Measurements from ENCODE around the gene EPX. TPM values are rescaled to one million over a fixed set of nuclear protein-coding genes. Genes with fewer than 3 reads are reported as not detected.

EPX gene
- total RNA-seq, 1 experiment from 2014 or later = not detected

DNA sequence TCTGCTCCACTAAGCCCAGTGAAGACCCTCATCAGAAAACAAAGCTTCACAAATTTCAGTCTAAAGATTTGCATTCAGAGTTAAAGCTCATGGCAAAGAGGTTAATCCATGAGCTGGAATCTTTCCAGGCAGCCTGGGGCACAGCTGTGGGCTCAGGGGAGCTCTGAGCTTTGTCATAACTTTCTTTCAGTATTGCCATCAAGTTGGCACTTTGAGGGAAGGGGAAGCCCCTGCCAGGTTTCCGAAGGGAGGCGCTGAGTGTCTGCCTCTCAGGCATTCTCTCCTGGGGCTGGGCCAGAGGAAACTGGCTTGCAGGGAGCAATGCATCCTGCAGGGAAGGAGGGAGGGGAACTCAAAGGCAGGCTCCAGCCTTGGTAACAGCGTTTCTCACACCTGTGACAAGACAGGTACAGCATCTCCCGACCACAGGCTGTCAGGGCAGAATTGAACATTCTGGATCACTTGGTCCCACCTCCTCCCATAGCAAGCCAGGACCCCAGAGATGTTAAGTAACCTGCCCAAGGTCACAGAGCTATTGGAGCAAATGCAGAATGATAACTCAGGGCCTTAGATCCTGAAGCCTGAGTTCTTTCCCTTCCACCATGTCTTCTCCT is 49.8 kb downstream of the EPX start:
- DNase-seq (ENCODE audit: low read depth, low spot score) = no peak
- in situ Hi-C loops (cut with HindIII; ENCODE audit: low pct_unique_long_range_greater_than_20kb, low sequenced_read_pairs) = no loop called here

DNA sequence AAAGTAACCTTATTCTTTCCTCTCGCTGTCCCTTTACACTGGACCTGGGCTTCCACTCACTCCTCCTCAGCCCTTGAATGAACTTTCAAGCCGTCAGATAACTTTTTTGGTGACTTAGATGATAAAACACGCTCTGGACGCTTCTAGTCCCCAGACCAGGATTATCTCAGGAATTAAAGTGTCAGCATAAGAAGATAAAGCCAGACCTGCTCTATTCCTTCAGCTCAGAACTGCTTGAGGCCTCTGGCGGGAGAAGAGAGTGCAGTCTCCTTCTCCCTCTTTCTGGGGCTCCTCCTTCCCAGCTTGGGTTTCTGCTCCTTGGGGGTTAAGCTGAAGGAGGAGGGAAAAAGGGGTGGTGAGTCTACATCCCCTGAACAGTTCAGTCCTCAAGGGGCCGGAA is 52.4 kb downstream of the EPX start:
- in situ Hi-C loops (cut with HindIII; ENCODE audit: low pct_unique_long_range_greater_than_20kb, low sequenced_read_pairs) = no loop called here
- DNase-seq (ENCODE audit: low read depth, low spot score) = no peak

DNA sequence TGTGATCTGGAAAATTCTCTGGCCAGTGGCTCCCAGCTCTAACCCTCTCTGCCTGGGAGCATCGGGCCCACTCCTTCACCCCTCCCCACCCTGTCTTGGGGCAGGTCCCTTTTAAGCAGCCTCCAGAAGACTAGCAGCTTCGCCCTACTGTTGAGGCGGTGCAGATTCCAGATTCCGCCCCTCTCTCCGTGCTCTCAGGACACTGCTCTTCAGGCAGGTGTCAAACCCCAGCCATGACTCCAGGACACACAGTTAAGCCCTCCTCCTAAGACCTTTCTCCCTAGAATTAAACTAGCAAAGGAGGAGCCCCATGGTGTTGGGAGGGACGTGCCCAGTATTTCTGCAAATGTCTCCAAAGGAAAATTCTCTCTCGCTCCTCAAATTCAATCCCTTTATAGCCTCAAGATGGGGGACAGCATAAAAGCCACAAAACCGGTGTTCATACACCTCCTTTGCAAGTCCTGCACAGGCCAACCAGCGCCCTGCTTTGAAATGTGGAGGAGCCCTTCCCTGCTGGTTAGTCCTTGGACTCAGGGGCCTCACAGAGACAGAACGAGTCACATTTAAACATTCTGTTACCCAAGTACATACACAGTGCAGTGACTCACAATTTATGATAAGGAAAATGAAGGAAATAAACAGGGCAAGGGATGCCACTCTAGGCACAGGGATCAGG is 53.0 kb downstream of the EPX start:
- in situ Hi-C loops (cut with HindIII; ENCODE audit: low pct_unique_long_range_greater_than_20kb, low sequenced_read_pairs) = no loop called here
- DNase-seq (ENCODE audit: low read depth, low spot score) = no peak

DNA sequence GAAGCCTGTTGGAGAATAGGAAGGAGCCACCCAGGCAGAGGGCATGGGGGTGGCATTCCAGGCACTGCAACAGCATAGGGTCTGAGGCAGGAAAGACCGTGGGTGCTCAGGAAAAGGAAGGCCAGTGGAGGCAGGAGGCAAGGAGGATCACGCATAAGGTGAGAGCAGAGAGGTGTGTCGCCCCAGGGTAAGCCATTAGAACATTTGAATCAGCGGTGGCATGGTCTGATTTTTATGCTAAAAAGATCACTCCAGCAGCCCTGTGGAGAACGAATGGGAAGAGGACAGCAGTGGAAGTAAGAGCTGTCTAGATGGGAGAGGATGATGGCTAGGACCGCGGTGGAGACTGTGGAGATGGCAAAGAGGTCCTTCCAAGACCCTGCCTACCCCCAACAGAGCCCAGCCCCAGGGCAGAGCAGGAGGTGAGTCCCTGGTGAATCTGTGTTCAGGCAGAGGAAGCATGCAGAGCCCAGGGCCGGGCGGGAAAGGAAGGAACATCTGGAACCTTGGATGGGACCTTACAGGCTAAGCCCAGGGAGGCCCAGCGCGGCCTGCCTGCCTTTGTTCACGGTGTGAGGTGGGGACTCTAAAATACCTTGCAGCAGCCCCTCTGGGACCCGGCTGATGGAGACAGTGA is 53.7 kb downstream of the EPX start:
- in situ Hi-C loops (cut with HindIII; ENCODE audit: low pct_unique_long_range_greater_than_20kb, low sequenced_read_pairs) = no loop called here
- DNase-seq (ENCODE audit: low read depth, low spot score) = no peak

DNA sequence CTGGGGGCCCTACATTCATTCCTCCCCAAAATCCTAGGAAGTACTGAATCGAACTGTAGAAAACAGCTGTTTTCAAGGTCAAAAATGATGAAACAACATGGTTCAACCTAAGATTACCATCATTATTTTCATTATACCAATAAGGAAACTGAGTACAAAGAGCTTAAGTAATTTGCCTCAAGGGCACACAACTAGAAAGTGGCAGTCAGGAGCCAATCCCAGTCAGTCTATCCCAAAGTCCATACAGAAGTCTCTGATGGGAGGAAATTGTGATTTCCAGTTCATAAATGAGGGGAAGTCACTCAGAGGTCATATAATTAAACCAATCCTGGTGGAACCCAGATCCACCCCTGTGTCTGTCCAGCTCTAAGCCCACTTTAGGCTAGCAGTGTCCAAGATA is 54.3 kb downstream of the EPX start:
- in situ Hi-C loops (cut with HindIII; ENCODE audit: low pct_unique_long_range_greater_than_20kb, low sequenced_read_pairs) = no loop called here
- DNase-seq (ENCODE audit: low read depth, low spot score) = no peak

DNA sequence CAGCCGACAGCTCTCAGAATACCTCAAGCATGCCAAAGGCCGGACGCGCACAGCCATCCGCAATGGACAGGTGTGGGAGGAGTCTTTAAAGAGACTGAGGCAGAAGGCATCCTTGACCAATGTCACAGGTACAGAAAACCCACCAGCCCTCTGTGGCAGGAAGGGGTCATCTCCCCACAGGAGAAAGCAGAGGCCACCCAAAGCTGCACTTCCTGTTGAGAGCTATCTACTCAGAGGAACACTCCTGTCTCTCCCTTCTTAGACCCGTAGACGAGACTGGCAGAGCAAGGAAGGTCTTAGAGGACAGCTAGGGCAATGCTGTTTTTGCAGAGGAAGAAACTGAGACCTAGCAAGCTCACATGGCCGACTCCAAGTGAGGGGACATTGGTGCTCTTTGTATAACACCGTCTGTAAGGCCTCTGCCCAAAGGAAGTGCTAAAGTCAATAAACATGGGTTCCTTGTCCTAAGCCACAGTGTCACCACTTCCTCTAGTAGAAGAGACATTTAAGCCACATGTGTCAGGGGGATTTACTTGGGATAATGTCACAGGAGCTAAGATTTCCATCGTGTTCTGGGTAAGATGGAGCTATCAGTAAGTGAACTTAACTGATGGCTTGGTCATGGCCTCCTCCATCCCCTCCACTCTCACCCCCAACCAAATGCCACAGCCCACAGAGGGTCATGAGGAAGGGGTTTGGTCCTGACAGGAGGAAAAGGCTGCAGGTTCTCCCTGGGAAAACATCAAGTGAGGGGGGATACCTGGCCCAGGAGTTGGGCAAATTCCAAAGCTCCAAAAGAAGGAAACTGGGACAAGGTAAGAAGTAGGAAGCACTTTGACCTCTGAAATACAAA is 55.2 kb downstream of the EPX start:
- no peak for DNase-seq (ENCODE audit: low read depth, low spot score)
- in situ Hi-C loops (cut with HindIII; ENCODE audit: low pct_unique_long_range_greater_than_20kb, low sequenced_read_pairs) = no loop called here

DNA sequence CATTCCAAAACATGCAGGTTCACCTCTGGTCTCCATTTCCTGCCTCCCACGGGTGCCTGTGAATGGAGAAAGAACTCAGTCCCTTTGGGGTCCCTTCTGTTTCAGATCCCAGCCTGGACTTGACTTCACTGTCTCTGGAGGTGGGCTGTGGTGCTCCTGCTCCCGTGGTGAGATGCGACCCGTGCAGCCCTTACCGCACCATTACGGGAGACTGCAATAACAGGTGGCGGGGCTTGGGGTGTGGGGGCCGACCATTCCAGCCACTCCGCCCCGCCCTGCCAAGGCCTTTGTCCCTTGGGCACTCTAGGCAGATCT is 56.4 kb downstream of the EPX start:
- in situ Hi-C loops (cut with HindIII; ENCODE audit: low pct_unique_long_range_greater_than_20kb, low sequenced_read_pairs) = no loop called here
- DNase-seq (ENCODE audit: low read depth, low spot score) = no peak

DNA sequence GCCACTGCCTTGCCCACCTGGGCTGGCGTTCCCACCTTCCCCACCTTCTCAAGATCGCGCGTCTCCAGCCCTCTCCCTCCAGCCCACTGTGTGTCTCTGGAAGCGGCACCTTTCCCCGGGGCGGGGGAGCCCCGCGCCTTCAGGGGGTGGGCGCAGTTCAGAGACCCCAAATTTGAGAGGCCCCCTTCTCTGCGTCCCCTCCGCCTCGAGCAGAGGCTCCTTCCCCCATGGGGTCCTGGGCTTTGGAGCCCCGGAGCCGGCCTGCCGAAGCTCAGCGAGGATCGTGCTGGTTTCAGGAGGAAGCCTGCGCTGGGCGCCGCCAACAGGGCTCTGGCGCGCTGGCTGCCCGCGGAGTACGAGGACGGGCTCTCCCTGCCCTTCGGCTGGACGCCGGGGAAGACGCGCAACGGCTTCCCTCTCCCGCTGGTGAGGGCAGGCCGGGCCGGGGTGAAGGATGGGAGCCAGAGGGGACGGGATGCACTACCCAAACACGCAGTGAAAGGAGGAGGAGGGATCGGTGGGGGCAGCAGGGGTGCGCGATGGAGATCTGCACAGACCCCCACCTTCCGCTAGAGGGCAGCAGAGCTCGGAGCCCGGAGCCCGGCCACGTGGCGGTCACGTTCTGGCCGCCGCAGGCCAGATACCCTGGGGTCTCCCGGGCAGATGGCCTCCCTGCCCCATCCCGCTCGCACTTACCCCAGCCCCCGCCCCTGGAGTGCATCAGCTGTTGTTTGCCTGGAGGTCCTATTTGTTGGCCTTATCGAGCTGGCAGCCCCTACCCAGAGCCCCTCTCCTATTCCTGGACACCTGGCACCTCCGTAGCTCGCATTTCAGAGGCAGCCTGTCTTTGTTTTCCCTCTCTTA is 57.0 kb downstream of the EPX start:
- in situ Hi-C loops (cut with HindIII; ENCODE audit: low pct_unique_long_range_greater_than_20kb, low sequenced_read_pairs) = no loop called here
- DNase-seq (ENCODE audit: low read depth, low spot score) = peak; percentile 72

DNA sequence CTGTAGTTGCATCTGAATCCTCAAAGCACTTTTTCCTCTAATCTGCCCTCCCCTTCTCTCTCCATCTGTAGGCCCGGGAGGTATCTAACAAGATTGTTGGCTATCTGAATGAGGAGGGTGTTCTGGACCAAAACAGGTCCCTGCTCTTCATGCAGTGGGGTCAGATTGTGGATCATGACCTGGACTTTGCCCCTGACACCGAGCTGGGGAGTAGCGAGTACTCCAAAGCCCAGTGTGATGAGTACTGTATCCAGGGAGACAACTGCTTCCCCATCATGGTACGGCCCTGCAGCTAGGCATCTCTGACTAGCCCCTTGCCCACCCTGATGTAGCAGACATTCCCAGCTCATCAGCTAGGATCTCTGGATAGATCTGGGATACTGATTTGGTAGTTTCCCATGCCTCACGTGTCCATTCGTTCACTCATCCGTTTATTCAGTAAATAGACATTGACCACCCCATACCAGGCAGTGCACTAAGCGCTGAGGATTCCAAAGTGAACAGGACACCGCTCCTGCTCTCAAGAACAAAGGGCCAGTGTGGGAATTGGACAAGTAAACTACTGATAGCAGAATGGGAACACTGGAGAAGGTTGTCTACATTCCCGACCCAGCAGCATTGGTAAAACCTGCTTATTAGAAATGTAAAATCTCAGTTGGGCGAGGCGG is 58.0 kb downstream of the EPX start:
- DNase-seq (ENCODE audit: low read depth, low spot score) = peak; percentile 65
- in situ Hi-C loops (cut with HindIII; ENCODE audit: low pct_unique_long_range_greater_than_20kb, low sequenced_read_pairs) = no loop called here

DNA sequence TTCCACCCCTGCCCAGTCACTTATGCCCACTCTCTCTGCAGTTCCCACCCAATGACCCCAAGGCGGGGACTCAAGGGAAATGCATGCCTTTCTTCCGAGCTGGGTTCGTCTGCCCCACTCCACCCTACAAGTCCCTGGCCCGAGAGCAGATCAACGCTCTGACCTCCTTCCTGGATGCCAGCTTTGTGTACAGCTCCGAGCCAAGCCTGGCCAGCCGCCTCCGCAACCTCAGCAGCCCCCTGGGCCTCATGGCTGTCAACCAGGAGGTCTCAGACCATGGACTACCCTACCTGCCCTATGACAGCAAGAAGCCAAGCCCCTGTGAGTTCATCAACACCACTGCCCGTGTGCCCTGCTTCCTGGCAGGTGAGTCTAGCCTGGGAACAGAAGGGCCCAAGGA is 59.6 kb downstream of the EPX start:
- DNase-seq (ENCODE audit: low read depth, low spot score) = no peak
- in situ Hi-C loops (cut with HindIII; ENCODE audit: low pct_unique_long_range_greater_than_20kb, low sequenced_read_pairs) = no loop called here

DNA sequence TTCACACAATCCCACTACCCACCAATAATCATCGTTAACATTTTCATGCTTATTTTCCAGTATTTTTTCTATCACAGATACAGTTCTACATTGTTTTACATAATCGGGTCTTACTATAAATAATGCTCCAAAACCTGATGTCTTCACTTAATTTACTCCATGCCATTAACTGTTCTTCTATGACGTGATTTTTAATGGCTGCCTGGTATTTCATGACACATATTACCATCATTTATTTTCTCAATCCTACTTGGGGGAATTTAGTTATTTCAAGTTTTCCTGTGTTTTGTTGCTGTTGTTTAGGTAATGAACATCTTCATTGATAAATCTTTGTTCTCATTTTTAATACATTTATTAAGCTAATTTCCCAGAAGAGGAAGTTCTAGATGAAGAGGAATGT is 60.6 kb downstream of the EPX start:
- in situ Hi-C loops (cut with HindIII; ENCODE audit: low pct_unique_long_range_greater_than_20kb, low sequenced_read_pairs) = no loop called here
- DNase-seq (ENCODE audit: low read depth, low spot score) = no peak

Other genes with a start within 250 kb of the EPX start
- gene CUEDC1, start 237.3 kb upstream of the EPX start, total RNA-seq (2014; rRNA removed; shearing (Covaris generic)) = 10.4 and 14.6 TPM in 2 replicates
- gene VEZF1, start 204.5 kb upstream of the EPX start, total RNA-seq (2014; rRNA removed; shearing (Covaris generic)) = 49.3 and 49.5 TPM in 2 replicates
- gene SRSF1, start 185.5 kb upstream of the EPX start, total RNA-seq (2014; rRNA removed; shearing (Covaris generic)) = 275 and 277 TPM in 2 replicates
- 8.8 and 9.8 TPM in 2 replicates for gene DYNLL2, start 109.3 kb upstream of the EPX start, total RNA-seq (2014; rRNA removed; shearing (Covaris generic))
- not detected in 2 replicates for gene OR4D1, start 44.3 kb upstream of the EPX start, total RNA-seq (2014; rRNA removed; shearing (Covaris generic))
- gene OR4D2, start 25.7 kb upstream of the EPX start, total RNA-seq (2014; rRNA removed; shearing (Covaris generic)) = not detected in 2 replicates
- 13.7 and 15.0 TPM in 2 replicates for gene MKS1, start 26.5 kb downstream of the EPX start, total RNA-seq (2014; rRNA removed; shearing (Covaris generic))
- not detected in 2 replicates for gene LPO, start 45.9 kb downstream of the EPX start, total RNA-seq (2014; rRNA removed; shearing (Covaris generic))
- not detected in 2 replicates for gene MPO, start 88.2 kb downstream of the EPX start, total RNA-seq (2014; rRNA removed; shearing (Covaris generic))
- gene TSPOAP1, start 136.1 kb downstream of the EPX start, total RNA-seq (2014; rRNA removed; shearing (Covaris generic)) = not detected in 2 replicates
- 102 and 118 TPM in 2 replicates for gene SUPT4H1, start 159.5 kb downstream of the EPX start, total RNA-seq (2014; rRNA removed; shearing (Covaris generic))
- 5.2 and 5.6 TPM in 2 replicates for gene RNF43, start 224.8 kb downstream of the EPX start, total RNA-seq (2014; rRNA removed; shearing (Covaris generic))